Cortex of kidney (tissue), 1 donor: ENCODE results near the gene RAB25.

Experiments used
- DNase-seq: peaks from one replicate; lab custom pipeline; 2025; lab: John Stamatoyannopoulos, UW

Gene RAB25

GRCh38 chr1:156079762-156080161, 18.8 kb downstream of the RAB25 start:
- no peak for DNase-seq

DNA sequence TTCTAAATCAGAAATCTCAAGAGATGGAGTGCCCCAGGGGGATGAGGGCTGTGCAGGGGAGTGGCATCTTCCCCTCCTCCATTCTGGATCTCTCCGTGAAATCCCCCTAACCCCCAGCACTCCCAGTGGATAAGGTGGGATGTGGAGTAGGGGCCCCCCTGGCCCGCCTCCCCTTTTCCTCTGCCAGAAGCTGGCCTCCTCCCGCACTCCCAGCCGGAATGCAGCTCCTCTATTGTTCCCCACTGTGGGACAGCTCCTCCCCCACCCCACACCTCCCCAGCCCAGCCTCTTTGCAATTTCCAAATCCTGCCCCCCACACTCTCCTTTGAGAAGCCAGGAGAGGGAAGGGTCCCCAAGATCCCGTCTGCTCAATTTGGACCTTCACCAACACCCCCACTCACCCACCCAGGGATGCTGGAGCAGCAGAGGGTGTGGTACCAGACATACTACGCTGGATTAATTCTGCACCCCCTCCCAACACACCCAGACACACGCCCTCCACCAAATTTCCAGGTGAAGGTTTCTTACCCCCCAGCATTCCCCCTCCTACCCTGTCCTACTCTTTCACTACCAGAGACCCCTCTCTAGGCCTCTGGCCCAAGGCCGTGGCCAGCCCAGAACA, 19.4 kb downstream of the RAB25 start:
- no peak for DNase-seq

GRCh38 chr1:156080863-156081179, 19.9 kb downstream of the RAB25 start:
- DNase-seq, result no peak

GRCh38 chr1:156081180-156081916, 20.4 kb downstream of the RAB25 start:
- DNase-seq, result no peak

DNA sequence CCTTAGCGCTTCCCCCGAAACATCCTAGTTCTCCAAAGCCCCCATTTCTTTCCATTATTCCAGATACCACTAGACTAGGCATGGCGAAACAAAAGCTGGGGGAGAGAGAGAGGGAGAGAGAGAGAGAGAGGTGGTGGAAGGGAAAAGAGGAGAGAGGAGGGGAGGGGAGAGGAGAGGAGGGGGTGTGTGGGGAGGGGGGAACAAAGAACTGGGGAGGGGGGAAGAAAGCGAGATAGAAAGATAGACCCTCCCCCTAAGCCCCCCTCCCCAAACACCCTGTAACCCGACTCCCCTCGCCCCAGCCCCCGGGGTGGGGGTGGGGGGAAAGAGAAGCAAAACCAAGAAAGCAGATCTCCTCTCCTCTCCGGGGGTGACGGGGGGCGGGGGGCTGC, 21.0 kb downstream of the RAB25 start:
- no peak for DNase-seq

DNA sequence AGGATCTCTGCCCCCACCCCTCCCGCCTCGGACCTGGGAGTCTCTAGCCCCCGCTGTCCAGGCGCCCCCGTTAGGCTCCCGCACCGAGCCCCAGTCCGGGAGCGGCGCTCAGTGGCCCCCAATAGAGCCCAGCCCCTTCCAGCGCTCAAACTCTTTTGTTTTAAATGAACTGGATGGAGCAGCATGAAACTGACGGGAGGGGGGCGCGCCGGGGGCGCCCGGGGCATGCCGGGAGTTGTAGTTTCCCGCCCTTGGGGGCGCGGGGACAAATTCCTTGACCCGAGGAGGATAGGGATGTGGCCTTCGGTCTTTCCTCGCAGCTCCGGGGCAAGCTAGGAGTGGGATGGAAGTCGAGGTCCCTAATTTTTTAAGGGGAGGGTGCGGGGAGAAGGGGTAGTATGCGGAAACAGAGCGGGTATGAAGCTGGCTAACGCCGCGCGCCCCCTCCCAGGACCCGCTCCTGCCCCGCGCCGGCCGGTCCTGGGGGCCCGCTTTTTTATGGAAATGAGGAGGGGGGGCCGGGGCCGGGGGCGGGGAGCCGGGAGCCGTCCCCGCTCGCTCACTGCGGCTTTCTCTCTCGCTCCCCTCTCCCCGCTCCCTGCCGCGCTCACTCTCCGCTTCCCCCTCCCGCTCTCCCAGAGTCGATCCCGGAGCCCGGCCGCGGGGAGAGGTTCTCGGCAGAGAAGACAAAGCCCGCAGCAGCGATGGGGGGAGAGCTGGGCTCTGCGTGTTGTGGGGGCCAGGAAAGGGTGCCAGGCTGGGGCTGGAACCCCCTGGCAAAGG, 21.5 kb downstream of the RAB25 start, which contains the start of gene MEX3A:
MEX3A (minus strand) TSS at position 157 of the 783 bp plus-strand sequence. CDS start 467 bp downstream, outside the sequence.
- no peak for DNase-seq

DNA sequence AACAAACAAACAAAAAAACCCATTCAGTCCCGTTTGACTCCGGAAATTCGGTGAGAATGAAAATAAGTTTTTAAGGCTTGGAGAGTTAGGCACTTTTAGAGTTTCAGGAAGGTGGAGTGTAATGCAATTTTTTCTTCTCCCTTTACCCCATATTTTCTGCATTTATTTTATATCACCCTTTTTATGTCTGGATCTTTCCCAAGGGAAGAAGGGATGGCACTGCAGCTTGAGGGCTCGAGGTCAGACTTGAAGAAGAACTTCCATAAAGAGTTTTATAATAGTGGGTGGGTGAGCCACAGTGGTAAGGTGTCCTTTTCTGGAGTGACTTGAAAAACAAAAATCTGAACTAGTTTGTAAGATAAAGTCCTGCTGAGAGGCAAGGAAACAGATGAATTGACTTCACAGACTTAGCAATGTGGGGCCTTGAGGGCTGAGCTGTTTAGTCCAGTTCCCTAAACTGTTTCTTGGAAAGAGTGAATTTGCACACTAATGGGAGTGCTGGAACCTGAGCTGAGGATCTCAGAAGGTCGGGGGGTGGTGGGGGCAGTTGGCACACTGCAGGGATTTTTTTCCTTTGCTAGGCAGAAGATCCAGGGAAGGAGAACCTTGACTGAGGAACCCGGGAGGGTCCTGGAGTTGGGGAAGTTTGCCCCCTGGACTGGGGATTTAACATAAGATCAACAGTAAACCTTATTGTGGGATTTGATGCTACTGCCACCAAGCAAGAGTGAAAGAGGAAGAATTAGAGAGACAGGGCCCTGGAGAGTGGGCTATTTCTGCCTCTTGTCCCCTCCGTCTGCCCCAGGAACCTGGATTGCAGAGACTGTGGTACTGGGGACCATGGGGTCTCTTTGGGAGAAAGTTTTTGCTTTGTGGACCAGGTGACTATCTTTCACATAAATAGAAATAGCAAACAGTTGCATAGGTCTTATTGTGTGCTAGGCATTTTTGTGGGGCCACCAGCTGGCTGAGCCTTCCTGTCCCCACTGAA, 23.1 kb downstream of the RAB25 start:
- DNase-seq, result no peak

- DNase-seq, result no peak
Observed at GRCh38 chr1:156086256-156086662, 25.3 kb downstream of the RAB25 start.

DNA sequence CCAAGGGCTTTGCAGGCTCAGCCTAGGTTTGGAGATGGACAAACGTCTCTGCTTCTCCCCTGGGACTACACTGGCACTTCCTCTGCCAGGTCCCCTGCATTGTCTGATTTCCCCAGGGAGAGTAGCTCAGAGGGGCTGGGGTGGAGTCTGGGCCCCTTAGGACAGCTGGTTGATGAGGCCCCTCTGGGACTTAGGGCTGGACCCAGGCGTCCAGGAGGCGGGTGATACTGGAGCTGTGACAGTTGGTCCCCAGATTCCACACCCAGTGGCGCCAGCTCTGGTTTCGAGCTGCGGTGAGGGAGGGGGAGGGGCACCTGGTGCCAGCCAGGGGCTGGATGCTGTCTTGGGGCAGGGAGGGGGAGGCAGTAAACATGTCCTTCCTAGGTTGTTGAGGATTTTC, 28.7 kb downstream of the RAB25 start:
- DNase-seq, result no peak

DNA sequence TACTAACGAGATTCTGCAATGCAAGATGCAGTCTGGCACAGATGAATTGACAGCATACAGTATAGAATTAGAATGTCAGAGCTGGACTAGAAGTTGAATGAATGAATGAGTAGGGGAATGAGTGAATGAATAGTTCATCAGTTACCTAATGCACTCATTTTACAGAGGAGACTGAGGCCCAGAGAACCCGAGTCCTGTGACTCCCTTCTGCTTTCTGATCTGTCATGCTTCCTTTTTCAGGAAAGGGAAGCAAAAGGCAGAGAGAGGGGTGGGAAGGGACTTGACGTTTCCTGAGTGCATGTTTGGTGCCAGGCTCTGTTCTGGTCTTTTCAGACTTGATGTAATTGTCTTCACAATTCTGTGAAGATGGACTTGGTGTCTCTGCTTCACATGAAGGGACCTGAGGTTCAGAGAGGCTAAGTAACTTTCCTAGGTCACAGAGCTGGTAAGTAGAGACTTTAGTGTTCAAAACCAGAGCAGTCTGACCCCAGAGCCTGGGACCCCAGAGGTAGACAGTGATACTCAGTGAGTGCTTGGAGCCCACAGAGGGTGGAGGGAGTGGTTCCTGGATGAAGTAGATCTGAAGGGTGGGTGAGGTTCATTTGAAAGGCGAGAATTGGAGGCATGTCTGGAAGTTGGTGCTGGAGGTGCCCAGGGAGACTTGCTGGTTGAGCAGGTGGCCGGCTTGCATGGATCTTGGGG, 29.3 kb downstream of the RAB25 start:
- DNase-seq, result no peak

DNA sequence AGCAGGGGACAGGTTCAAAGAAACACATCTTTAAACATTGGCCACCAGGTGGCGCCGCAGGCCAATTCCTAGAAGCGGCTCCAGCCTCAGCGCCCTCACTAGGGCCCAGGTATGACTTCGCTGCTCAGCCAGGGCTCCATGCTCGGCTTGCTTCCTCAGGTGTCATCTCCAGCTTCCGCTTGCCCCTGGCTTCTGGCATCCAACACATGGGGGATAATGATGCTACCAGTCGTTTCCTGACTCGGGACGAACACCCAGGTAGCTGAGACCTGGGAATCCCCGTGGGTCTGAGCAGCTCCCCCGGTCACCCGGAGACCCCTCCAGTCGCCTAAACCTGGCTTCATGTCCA, 29.9 kb downstream of the RAB25 start:
- DNase-seq, result no peak

DNA sequence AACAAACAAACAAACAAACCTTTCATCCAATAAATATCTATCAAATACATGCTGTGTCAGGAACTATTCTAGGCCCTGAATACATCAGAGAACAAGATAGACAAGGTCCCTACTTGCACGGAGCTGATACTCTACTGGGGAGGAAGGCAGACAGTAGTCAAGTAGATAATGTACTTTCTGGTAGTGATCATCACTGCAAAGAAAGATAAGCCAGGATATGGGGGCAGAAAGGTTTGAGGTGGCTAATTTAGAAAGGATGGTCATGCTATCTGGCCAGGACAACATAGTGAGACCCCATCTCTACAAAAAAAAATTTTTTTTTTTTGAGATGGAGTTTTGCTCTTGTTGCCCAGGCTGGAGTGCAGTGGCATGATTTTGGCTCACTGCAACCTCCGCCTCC, 30.6 kb downstream of the RAB25 start:
- no peak for DNase-seq

DNA sequence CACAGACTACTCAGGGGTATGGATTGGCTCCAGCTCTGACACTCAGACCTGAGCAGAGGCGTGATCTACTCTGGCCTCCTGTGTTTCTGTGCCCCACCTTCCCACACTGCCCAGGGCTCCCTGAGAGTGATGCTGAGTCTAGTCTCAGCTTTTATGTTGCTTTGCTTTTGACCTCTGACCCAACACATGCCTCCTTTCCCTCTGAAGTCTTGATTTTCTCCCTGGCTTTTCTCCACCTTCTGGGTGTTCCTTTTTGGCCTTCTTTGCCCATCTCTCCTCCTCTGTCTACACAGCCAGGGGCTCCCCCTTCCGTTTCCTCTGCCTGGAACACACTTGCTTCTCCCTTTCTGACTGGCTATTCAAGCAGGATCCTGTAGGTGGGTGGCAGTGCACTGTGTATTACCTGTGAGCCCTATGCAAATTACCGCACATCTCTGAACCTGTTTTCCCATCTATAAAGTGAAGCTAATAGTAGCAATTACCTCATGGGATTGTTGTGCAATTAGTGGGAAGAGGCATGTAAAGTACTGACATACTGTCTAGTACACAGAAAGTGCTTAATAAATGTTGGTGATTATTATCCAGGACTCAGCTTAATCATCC, 35.0 kb downstream of the RAB25 start:
- no peak for DNase-seq

GRCh38 chr1:156096640-156097391, 35.9 kb downstream of the RAB25 start:
- DNase-seq, result no peak

DNA sequence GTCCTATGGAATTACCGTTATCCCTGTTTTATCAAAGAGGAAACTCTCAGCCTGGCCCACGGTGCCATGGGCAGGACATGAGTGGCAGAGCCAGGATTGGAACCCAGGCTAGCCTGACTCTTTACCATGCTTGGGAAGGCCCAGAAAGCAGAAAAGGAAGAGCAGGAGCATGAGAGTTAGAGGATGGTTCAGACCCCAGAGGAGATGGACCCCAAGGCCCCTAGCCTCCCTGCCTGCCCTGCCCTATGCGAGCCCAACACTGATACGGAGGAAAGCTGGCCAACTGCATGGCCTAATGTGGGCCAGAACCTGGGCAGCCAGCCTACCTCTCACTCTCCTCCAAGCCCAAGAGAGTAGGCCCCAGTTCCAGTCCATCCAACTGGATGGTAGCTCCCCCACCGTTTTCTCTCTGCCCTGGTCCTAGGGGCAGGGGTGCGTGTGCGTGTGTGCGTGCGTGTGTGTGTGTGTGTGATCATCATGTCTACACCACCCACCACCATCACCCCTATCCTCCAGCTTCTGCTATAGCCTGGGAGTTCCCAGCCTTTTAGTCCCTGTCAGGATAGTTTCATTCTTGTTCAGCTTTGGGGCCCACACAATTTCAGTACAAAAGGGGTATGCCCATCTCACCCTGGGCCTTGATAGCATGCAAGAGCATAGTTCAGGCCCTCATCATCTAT, 36.7 kb downstream of the RAB25 start:
- DNase-seq, result no peak

- no peak for DNase-seq
Observed at GRCh38 chr1:156098784-156099183, 37.8 kb downstream of the RAB25 start.

DNA sequence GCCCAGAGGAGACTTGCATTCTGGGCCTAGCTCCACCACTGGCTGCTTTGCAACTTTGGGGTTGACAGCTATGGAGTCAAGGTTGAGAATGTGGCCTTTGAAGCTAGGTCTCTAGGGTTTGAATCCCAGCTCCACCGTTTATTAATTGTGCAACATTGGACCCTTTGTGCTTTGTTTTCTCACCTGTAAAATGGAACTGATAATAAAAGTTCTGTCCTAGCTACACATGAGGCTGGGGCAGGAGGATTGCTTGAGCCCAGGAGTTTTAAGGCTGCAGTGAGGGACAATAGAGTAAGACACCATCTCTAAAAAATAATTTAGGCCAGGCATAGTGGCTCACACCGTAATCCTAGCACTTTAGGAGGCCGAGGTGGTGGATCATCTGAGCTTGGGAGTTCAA, 38.3 kb downstream of the RAB25 start:
- DNase-seq, result no peak

DNA sequence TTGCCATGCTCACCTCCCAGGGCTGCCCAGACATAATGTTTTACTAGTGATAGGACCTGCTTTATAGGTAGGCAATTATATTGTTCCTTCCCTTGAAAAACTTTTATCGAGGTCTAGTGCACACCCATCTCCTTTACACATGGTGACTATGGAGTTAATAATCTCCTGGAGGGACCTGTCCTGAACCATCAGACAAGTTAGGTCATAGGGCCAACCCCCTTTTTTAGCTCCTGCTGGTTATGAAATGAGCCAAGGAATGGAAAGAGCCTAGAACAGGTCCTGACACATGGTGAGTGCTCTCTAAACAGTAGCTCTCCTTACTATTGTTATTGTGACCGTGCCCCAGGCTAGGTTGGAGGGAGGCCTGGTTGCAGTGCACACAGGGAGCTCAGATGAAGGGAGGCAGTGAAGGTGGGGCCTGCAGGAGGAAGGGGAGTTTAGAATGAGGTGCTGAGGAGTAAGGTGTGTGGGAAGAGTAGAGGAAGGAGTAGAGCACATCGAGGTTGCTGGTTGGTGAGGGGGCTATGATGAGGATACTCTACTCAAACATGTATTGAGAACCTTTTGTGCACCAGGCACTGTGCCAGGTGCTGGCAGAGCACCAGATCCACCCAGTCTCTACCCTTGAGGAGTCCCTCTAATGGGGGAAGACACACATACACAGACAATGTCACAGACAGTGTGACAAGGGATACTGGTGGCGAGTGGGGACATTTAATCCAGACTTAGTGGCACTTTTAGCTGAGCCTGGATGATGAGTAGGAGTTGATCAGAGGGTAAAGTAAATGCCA, 39.4 kb downstream of the RAB25 start:
- no peak for DNase-seq

DNA sequence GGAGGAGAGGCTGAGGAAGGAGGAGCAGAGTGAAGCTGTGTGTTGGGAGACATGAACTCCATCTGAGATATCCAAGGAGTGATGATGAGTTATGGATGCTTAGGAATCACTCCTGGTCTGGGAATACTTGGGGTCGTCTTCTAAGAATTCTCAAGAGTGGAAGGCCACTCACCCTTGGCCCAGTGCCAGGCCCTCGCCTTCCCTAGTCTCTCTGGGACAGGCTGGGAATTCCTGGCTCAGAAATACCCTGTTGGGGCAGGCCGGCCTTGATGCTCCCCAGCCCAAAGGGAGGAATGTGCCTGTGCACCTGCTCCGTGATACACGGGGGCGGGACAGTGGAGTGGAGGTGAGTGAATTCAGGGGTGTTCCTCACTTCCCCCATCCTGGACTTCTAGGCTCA, 40.9 kb downstream of the RAB25 start:
- no peak for DNase-seq
